NB4 (cell line): ENCODE data around the gene CFAP46.
"Not testable (repeated sequence)": the region's sequence is repeated elsewhere in the genome, so short reads cannot be mapped to it uniquely, and the experiment has no call there.

Source experiments
- CTCF ChIP-seq: IDR thresholded peaks from one replicate; pipeline ENCODE4 v1.5.1; 2012; ENCODE audit warnings: low read depth, low read length
- POLR2A ChIP-seq: IDR thresholded peaks from 2 replicates; pipeline ENCODE4 v1.6.1; 2011; ENCODE audit warnings: mild to moderate bottlenecking; ENCODE audit not compliant: insufficient read length; ENCODE audit errors: extremely low read depth
- TF ChIP-seq, protein P1 (sequence below): IDR thresholded peaks from 2 replicates; pipeline ENCODE4 v1.6.1; 2011; ENCODE audit warnings: low read depth, low read length

GRCh38 chr10:132797986-132798385 lies 144.4 kb downstream of the CFAP46 start:
- not testable (repeated sequence) for TF ChIP-seq CTCF, POLR2A
- TF ChIP-seq, protein P1, sequence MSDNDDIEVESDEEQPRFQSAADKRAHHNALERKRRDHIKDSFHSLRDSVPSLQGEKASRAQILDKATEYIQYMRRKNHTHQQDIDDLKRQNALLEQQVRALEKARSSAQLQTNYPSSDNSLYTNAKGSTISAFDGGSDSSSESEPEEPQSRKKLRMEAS = not testable (repeated sequence)
